A549 (cell line): ENCODE results near the gene RAP1GDS1.

ENCODE experiments used
- CBX2 ChIP-seq: fragments of 200-600 bp; sonication (generic); IDR thresholded peaks from 2 replicates; pipeline ENCODE4 v1.6.1; 2016; ENCODE audit warnings: low read depth, mild to moderate bottlenecking, borderline replicate concordance
- CTCF ChIP-seq: fragments of >200 bp; sonication (Bioruptor Twin); formaldehyde crosslinking; IDR thresholded peaks from 3 replicates; pipeline ENCODE4 v1.5.1; 2016
- JUN ChIP-seq, 2 experiments: fragments of >200 bp; sonication (Bioruptor Twin); formaldehyde crosslinking; IDR thresholded peaks; 2 replicates in 1 of 2; 3 replicates in 1 of 2; pipeline ENCODE4 v1.6.1; 2016 to 2017
- MAFK ChIP-seq: fragments of 450-650 bp; IDR thresholded peaks from 2 replicates; pipeline ENCODE4 v1.6.1; 2014; ENCODE audit not compliant: partially characterized antibody
- MAZ ChIP-seq: fragments of 150-350 bp; IDR thresholded peaks from 2 replicates; pipeline ENCODE4 v1.6.1; 2014; ENCODE audit warnings: antibody characterized with exemption, low read depth, low read length, borderline replicate concordance
- POLR2A ChIP-seq: IDR thresholded peaks from 2 replicates; pipeline ENCODE4 v1.6.1; 2012; ENCODE audit warnings: mild to moderate bottlenecking, low read length
- RAD21 ChIP-seq, 2 experiments: fragments of >200 bp in 1 of 2; sonication (Bioruptor Twin) in 1 of 2; formaldehyde crosslinking in 1 of 2; IDR thresholded peaks in 1 of 2; conservative IDR thresholded peaks in 1 of 2; 2 replicates in 1 of 2; 3 replicates in 1 of 2; pipeline ENCODE4 v1.6.1; 2012 to 2018; ENCODE audit warnings: inconsistent platforms in 1 of 2

- TF ChIP-seq CTCF (no peak), CBX2 (no peak), MAFK (no peak), MAZ (no peak), POLR2A (no peak), JUN (IDR thresholded peaks at IDR 0.05) (no peak), RAD21 (conservative IDR thresholded peaks at IDR 0.05 in 1 of 2, IDR thresholded peaks at IDR 0.05 in 1 of 2) (no peak)
These were observed 7.7 kb upstream of the RAP1GDS1 start for GRCh38 chr4:98253499-98253898.
